Activated T-cell treated with anti-CD3 and anti-CD28 coated beads for 1 hour (primary cell): Measurements from ENCODE around the gene GUF1.

ENCODE experiments used
- DNase-seq: peaks from one replicate; pipeline ENCODE4 v3.0.0-alpha.2; 2020; ENCODE audit warnings: low read depth

Gene GUF1, protein sequence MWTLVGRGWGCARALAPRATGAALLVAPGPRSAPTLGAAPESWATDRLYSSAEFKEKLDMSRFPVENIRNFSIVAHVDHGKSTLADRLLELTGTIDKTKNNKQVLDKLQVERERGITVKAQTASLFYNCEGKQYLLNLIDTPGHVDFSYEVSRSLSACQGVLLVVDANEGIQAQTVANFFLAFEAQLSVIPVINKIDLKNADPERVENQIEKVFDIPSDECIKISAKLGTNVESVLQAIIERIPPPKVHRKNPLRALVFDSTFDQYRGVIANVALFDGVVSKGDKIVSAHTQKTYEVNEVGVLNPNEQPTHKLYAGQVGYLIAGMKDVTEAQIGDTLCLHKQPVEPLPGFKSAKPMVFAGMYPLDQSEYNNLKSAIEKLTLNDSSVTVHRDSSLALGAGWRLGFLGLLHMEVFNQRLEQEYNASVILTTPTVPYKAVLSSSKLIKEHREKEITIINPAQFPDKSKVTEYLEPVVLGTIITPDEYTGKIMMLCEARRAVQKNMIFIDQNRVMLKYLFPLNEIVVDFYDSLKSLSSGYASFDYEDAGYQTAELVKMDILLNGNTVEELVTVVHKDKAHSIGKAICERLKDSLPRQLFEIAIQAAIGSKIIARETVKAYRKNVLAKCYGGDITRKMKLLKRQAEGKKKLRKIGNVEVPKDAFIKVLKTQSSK

GRCh38 chr4:44678094-44679041, at the start of gene GUF1:
GUF1 (plus strand) TSS chr4:44678420; CDS start chr4:44678623, 203 bp downstream.
- peak; percentile 74 for DNase-seq

- DNase-seq = peak; percentile 3
Observed at GRCh38 chr4:44629280-44629866, 48.8 kb upstream of the GUF1 start.

DNA sequence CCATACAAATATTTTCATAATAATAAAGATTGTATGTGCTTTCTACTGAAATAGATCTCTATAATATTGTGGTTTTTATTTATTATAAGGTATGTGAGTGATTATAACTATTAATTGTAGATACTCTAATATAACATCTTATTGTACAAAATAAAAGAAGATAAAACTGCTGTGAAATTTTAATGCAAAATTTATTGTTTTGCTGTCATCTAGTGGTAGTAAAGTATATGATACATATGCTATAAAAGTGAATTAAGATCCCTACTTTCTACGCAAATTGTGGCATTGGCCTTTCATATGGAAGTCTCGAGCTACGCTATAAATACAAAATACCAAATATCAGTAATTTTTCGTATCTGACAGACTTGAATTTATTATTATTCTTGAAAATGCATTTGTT, 46.1 kb upstream of the GUF1 start:
- no peak for DNase-seq

DNA sequence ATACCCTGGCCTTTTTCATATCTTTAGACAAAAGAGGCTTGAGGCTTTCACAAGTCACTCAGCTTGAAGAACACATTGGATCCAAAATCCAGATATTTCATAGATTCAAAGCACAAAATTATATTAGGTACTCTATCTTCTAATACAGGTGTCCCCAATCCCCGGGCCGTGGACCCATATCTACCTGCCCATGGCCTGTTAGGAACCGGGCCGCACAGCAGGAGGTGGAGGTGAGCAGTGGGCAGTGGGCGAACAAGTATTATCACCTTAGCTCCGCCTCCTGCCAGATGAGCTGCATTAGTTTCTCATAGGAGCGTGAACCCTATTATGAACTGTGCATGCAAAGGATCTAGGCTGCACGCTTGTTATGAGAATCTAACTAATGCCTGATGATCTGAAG, 45.5 kb upstream of the GUF1 start:
- no peak for DNase-seq

DNA sequence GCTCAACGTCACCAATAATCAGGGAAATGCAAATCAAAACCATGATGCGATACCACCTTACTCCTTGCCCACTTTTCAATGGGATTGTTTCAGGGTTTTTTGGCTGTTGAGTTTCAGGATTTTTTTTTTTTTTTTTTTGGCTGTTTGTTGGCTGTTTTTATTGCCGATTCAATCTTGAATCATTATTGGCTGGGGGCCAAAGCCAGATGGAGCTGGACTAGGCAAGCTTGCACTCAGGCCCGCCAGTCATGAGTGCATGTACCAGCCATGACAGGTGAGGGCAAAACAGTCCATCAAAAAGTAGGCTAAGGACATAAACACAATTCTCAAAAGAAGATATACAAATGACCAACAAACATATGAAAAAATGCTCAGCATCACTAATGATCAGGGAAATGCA, 40.1 kb upstream of the GUF1 start:
- no peak for DNase-seq

- no peak for DNase-seq
Observed at GRCh38 chr4:44646151-44646550, 32.1 kb upstream of the GUF1 start.

- no peak for DNase-seq
Observed at GRCh38 chr4:44651425-44651824, 26.8 kb upstream of the GUF1 start, which contains the start of gene YIPF7. YIPF7 (minus strand) TSS chr4:44651625; CDS start chr4:44650100, 1,525 bp downstream.

DNA sequence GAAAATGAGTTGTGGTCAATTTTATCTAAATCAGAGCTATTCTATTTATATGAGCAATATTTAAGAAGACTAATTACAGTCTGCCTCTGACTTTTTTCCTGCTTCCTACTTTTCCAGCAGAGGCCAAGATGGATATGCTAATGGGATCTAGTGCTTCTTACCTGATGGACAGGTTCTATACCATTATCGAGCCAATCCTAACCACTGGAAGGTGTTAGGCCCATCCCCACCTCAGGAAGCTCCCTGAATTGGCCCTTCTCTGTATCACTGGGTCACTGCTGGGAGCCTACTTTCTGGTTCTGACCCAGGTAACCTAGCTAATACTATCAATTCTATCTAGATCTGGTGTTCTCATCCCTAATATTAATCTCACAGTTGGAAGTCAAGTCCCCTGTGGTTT, 26.2 kb upstream of the GUF1 start:
- DNase-seq = no peak

DNA sequence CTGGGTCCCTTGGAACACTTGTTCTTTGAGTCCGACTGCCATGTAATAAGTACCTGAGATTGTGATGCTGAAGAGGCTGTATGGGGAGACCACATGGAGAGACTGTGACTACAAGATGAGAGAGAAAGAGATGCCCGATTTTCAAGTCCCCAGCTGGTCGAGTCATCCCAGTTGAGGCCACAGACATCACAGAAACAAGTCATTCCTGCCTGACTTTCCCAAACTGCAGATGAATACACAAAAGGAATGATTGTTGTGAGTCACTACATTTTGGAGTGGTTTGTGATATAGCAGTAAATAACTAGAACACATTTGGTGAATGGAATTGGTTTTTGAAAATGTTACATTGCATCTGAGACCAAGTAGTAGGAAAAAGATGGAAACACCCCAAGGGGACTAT, 17.8 kb upstream of the GUF1 start:
- no peak for DNase-seq

DNA sequence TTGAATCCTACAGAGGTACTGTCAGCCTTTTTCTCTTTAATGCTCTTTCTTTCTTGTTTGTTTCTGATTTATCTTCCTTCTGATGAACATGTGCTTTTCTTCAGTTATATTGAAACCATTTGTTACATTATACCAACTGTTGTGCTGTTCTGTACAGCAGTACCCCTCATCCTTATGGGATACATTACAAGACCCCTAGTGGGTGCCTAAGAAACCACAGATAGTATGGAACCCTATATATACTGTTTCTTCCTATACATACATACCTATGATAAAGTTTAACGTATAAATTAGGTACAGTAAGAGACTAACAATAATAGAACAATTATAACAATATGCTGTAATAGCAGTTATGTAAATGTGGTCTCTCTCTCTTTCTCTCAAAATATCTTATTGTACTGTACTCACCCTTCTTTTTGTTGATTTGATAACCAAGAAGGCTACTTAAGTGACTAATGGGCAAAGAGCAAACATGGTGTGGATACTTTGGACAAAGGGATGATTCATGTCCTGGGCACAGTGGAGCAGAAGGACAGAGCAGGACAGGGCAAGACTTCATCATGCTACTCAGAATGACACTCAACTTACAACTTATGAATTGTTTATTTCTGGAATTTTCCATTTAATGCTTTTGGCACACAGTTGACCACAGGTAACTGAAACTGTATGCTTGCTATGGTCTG, 16.1 kb upstream of the GUF1 start:
- no peak for DNase-seq

GRCh38 chr4:44662623-44663005, 15.6 kb upstream of the GUF1 start:
- DNase-seq = no peak

- DNase-seq = no peak
Observed at GRCh38 chr4:44663539-44664263, 14.5 kb upstream of the GUF1 start.

DNA sequence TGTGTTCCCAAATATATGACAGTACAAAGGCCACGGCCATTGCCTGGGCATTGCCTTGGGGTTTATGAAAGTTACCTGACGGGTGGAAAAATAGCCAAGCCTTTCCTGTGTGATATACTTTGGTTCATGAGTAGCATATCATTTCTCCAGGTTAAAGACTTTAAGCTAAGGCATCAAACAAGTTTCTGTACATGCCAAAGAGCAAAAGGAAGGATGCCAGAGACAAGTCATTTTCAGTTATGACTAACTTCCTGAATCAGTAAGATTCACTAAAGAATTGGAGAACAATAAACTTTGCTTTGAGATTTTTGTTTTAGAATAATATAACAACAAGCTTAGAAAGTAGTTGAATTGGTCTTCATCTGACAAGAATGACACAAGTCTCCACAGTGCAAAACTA, 9.7 kb upstream of the GUF1 start:
- DNase-seq = no peak

GRCh38 chr4:44670506-44671199, 7.6 kb upstream of the GUF1 start:
- no peak for DNase-seq

DNA sequence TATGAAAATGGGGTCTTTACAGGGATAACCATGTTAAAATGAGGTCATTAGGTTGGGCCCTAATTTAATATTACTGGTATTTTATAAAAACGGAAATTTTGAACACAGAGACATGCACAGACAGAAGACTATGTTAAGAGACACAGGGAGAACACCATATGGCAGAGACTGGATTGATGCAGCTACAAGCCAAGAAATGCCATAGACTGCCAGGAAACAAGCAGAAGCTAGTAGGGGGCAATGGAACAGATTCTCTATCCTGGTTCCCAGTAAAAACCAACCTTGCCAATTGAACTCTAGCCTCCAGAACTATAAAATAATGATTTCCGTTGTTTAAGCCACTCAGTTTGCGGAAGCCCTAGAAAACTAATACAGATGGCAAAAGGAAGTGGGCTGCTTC, 6.6 kb upstream of the GUF1 start:
- DNase-seq = no peak

DNA sequence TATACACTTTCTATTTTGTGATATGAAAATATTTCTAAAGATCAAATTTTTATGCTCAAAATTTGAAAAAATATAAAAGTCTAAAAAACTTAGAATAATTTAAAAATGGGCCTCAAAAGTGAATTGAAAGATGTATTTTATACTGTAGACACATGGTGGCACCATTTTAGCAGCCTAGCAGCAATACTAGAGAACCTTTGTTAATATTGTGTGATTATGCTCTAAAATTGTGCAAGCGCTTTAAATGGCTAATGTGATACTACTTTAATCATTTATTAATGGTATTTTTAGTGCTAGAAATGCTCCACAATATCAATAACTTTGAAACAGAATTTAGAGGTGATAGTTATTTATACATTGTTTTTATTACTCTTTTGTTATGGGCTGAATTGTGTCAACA, 3.7 kb upstream of the GUF1 start:
- no peak for DNase-seq

- no peak for DNase-seq
Observed at GRCh38 chr4:44675366-44675765, 2.9 kb upstream of the GUF1 start.

- DNase-seq = no peak
Observed at GRCh38 chr4:44679060-44679459, 840 bp downstream of the GUF1 start.

DNA sequence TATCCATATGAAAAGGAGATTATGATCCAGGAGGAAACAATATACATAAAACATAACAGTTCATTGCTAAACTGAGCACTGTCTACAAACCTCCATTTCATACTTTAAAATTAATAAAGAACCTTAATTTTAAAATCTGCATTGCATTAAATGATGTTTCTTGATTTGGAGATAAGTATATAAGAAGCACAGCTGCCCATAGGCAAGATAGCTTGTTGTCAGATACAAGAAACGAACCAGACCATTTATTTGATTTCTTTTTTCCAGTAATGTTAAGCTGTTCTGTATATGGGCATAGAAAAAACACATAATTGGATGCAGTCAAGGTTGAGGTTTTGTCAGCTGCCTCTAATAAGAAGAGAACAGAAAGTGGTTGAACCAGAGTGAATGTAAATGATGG, 6.4 kb downstream of the GUF1 start:
- no peak for DNase-seq

- DNase-seq = no peak
Observed at GRCh38 chr4:44700427-44700826, 22.2 kb downstream of the GUF1 start.
